Activated T-cell treated with anti-CD3 and anti-CD28 coated beads, Interleukin-2, amount 50 U/mL, for 1 hour (primary cell): Measurements from ENCODE around the gene KRT3.

Experiments used
- DNase-seq: peaks from one replicate; pipeline ENCODE4 v3.0.0-alpha.2; 2020

Gene KRT3

DNA sequence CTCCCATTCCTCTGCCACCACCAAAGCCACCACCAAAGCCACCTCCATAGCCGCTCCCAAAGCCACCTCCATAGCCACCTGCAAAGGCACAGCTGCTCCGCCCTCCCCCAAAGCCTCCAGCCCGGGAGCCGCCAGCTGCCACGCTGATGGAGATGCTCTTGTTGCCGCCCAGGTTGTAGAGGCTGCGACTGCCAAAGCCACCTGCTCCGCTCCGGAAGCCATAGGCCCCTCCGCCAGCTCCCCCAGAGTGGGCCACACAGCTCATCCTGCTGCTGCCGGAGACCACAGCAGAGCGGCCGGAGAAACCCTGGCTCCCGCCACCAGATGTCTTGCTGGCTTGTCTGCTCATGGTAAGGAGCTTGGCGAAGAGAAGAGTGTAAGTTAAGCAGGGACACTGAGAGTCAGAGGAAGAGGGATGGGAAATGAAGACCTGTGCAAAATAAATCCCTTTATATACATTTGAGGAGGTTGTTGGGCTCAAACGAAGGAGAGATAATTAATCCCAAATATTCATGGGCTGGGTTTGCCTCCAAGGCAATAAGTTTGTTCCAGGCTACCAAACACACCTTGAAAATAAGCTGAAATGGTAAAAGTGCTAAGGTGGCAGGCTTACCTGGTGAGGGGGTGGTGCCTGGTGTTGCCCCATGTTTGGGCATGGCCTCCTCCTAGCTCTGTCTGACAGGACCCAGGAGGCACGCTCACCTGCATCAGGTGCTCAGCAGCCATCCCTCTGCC is at the start of gene KRT3:
TSS of gene KRT3 (minus strand) at position 424 of the 735 bp plus-strand sequence. CDS start at position 349, 75 bp downstream.
- DNase-seq = no peak

DNA sequence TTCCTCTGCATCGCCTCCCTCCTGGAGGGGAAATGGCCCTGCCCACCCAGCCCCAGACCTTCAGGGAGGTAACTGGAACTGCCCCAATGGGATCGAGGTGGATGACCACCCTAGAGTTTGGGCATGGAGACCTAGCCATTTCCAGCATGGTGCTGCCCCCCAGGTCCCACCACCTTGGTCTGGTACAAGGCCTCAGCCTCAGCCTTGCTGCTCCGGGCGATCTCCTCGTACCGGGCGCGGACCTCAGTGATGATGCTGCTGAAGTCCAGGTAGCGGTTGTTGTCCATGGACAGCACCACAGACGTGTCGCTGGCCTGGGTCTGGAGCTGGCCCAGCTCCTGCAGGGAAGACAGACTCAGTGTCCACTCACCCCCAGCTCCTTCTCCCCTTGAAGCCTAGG is 48.5 kb upstream of the KRT3 start:
- no peak for DNase-seq

DNA sequence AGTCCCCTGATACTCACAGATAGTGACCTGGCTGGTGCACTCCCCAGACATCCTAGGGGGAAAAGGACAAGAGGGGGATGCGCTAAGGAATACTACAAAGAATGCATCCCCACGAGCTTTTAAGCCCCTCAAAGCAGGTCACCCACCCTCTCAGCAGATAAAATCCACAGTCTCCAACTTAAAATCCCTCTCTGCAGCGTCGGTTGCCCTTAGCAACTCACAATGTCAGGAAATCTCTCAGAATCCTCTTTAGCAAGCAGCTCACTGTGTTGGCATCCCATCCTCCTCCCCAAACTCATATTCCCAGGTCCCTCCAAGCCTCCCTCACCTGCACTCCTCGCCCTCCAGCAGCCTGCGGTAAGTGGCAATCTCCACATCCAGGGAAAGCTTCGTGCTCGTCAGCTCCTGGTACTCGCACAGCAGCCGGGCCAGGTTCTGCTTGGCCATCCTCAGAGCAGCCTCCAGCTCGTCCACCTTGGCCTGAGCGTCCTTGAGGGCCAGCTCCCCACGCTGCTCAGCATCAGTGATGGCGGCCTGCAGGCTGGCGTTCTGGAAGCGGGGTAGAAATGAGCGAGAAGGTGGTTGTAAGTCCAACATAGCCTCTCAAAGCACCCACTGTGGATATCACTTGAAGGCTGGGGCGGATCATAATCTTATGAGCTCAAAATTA is 43.7 kb upstream of the KRT3 start:
- no peak for DNase-seq

DNA sequence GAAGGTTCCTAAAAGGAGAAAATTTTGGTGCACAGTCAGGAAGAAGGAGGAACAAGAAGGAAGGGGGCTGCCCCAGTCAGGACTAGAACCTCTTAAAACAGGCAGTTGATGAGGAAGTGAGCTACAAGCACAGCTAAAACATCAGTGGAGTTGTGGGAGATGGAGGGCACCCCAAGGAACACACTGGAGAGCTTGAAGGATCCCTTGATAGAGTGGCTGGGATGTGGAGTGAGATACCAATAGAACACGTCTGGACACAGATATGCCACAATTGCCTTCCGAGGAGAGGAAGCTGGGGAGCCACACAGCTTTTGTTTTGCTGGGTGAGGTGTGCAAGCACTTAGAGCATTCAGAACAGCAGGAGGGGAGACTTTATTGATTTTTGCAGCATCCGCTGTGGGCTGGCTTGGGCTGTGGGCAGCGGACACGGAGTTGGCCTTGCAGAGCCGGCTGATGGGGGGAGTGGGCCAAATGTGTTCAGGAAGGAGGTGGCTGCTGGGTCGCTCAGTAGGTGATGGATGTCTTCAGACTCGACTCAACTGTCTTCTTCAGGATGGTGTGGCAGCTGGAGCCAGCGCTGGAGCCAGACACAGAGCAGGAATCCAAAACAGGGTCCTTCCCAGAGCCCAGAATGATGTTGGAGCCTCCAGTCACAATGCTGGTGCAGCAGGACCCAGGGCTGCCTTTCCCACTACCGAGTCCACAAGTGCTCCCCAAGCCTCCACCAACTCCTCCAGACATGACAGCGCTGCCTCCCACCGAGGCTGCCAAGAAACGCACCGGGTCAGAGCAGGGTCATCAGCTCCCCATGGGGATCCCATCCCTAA is 42.9 kb upstream of the KRT3 start:
- DNase-seq = no peak

DNA sequence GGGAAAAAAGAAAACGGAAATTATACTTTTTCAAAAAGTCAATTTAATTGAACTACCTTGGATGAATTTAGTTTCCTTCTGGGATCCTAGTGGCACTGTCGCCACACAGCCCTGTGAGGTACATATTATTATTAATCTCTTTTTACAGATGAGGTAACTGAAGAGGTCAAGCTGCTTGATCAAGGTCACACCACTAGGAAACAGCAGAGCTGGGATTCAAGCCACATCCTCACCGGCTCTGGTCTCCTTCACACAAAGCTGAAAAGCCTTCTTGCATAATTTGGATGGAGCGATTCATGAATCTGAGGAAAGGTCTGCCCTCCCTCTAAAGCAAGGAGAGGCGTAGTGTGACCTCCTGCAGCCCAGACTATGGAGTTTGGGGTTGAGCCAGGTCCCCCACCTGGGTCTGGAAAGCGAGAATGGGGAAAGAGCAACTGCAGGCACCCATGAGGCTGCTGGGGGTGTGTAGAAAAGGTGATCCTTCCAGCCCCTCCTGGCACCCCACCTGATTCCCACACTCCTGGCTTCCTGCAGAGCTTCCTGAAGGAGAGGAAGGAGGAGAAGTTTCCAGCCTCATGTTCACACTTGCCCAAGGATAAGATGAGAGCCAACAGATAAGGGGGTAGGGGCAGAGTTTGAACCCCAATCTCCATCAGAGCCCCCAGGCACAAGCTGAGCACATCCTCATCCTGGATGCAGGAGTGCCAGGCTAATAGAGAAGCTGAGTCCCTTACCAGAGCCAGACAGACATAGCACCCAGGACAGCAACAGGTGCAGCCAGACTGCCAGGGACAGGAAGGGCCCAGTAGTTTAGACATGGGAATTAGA is 42.1 kb upstream of the KRT3 start:
- DNase-seq = no peak

DNA sequence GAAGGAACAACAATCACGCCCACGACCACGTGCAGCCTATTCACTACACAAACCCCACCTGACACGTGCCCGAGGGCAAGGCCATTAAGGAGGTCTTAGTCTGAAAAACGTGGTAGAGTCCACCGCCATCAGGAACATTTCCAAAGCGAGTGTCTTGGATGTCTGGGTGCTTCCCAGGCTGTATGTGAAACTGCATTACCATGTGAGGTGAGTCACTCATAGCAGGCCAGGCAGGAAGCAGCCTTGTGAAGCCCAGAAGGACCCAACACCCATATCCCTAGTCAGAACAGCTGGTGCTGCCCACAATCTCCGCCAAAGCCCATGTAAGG is 41.5 kb upstream of the KRT3 start:
- no peak for DNase-seq

DNA sequence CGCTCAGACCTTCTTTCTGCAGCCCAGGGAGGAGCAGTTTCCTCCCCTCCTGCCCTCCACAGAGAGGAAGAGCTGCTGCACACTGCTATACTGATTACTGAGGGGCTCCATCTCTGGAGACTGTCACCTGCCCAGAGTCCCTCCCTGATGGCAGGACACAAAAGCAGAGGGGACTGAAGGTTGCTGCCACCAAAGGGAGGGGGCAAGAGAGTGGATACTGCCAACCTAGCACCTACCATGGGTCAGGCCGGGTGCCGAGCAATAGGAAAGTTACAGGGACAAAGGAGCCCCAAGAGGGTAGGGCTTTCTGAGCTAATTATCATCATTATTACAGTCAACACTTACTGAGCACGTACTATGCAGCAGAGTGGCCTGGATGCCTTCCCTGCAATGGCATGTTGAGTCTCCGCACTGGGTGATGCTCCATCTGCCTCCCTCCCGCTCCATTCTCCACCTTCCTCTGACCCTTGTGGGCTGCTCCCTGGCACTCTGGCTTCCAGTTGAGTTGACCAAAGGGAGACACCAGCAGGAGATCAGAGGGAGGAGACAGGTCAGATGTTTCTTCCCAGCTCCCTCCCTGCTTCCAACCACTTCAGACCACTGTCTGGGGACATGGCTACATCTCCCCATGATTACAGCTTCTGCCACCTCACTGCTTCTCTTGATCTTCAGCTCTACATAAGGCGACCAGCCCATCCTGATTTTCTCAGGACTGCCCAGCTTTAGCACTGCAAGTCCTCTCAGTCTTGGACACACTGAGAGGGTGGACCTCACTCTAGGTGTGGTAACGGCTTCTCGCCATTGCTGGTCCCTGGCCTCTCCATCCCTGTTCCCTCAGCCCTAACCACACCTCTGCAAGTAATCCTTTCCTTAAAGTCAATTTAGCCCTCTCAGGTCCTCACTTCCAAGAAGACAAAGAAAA is 40.8 kb upstream of the KRT3 start:
- DNase-seq = no peak

DNA sequence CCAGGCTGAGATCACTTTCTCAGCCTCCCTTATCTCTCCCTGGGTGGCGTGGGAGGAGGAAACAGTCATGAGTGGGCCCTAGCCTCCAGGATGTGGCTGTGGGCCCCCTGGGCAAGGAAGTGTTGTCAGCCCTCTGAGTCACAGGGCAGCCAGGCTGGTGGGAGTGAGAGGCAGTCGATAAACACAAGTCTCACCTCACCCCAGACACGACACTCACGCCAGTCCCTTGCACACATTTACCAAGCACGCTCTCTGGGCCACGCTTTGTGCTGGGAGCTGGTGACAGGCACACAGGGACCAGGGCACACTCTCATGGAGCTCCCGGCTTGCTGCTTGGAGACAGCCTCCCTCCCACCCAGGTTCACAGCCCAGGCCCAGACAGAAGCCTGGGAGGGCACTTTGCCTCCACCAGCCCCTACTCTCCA is 40.1 kb upstream of the KRT3 start:
- peak; percentile 40 for DNase-seq

DNA sequence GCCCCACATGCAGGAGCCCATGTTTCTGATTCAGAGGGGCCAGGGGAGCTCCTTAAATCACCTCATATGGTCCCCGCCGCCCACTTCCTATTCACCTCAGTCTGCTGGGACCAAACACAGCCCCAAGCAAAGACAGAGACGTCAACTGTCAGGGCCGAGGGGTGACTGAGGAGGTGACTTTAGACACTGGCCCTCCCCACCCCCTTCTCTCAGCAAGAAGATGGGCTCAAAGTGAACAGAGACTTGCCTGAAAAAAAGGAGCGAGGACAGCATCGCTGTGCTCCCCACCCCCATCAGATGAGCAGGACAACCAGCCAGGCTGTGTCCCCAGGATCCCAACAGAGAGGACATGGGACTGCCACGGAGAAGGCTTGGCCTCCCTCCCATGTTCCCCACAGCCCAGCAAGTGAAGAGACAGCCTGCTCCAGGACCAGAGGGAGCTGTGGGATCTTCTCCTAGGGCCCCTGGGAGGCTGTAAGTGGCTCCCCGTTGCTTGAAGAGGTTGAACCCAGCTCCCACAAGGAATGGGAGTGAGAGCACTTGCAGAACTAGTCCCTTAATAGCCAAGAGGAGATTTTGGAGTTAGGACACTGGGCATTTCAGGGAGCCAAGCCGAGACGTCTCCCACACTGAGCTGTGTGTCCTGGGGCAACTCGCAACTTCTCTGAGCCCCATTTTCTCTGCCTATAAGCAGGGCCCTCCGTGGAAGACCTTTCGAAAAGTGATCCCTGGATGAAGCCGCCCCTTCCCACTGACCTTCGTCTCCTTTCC is 39.5 kb upstream of the KRT3 start:
- DNase-seq = no peak

DNA sequence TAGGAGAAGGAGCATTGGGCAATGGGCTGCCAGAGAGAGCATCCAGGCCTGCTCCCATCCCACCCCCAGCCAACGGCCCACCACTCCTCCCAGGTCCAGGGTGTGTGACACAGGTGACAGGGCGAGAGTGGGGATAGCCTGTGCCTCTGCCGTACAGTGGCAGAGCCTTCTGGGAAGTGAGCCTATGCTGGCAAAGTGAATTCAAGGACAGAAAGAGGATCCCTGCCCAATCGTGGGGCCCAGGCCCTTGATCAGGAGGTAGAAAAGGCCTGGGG is 38.7 kb upstream of the KRT3 start:
- no peak for DNase-seq

DNA sequence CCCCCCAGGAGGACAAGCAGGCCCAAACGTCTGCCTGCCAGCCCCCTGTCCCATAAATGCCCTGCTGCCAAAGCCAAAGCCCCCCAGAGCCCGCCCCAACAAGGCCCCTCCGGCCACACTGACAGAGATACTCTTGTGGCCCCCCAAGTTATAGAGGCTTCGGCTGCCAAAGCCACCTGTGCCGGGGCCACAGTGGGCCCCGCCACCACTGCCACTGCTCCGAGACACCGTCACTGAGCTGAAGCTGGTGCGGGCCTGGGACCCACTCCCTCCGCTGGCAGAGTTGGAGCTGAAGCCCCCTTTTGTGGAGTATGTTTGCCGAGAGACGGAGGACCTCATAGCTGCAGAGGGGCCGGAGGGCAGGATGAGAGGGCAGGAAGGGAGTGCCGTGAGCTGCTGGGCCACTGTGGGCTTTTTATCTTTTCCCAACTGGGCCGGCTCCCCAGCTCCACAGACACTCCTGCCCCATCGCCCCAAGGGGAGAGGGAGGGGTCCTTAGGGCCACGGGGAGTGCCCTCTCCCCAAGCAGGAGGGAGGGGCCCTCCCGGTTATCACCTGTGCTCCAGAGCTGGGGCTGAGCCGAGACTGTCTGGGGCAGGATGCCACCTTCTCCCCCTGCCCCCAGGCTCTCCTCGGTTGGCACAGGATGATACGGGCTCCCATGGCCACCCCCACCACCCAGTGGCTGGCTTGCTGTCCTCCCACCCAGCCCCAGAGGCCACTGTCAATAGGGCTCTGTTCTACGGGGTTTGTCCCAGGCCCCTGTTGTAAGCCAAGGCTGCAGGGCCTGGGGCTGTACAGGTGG is 38.2 kb upstream of the KRT3 start, which contains the start of gene KRT79:
TSS of gene KRT79 (minus strand) at position 390 of the 805 bp plus-strand sequence. CDS start at position 339, 51 bp downstream.
- DNase-seq = no peak

DNA sequence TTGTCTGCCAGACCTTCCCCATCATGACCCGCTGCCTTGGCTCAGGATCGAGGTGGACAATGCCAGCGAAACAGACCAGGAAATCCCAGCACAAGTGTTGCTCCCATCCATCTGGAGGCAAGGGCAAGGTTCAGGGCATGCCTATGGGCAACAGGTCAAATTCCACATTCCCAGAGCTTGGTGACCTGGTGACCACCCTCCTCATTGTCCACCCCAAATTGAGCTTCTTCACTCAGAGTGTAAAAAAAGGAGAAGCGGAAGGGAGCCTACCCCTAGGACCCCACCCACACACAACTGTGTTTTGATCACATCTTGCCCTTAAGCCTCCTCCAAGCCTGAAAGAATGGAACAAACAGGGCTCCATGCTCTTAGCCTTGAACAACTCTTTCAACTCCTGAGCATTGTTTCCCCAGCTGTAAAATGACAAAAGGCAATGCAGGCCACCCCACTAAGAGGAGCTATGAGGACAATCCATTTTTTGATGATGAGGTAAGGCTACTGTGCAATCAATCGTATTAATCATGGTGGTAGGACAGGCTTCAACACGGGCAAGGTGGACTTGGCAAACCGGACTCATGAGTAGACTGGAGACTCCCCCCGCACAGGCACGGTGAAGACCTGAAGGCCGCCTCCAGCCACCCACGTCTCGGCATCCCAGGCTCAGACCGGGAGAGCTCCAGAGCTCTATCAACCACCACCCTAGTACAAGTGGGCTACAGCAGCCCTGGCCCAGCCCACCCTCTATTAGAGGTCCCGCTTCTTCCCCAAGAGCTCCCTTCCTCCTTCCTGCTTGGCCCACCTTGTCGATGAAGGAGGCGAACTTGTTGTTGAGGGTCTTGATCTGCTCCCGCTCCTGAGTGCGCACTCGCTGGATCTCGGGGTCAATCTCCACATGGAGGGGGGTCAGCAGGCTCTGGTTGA is 37.3 kb upstream of the KRT3 start:
- no peak for DNase-seq

DNA sequence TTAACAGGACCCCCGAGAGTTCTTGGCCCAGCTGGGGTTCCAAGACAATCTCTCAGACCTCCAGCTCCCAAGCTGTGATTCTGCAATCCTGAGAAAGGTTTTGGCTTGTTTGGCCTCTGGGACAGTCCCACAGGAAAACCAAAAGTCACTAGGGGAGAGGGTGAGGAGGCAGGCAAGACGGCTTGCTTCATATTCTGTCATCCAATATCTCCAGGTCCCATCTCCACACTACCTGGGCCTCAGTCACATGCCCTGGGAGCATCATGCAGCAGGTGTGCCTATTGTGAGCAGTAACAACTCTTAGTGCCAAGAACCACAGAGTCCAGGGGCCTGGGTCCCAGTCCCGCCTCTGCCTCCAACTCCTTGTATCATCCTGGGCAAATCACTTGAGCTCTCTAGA is 36.5 kb upstream of the KRT3 start:
- no peak for DNase-seq

DNA sequence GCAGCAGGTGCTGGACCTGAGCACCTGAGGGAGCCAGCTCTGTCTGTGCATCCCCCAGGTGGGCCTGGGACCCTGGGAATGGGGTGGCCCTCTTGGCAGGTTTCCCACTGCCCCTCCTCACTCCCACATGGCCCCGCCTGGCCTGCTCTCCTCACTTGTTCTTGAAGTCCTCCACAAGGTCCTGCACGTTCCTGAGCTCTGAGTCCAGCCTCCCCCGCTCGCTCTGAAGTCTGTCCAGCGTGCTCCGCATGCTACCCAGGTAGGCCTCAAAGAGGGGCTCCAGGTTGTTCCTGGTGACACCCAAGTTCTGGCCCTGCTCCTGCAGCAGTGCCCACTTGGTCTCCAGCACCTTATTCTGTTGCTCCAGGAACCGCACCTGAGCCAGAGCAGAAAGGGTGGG is 35.3 kb upstream of the KRT3 start:
- no peak for DNase-seq

DNA sequence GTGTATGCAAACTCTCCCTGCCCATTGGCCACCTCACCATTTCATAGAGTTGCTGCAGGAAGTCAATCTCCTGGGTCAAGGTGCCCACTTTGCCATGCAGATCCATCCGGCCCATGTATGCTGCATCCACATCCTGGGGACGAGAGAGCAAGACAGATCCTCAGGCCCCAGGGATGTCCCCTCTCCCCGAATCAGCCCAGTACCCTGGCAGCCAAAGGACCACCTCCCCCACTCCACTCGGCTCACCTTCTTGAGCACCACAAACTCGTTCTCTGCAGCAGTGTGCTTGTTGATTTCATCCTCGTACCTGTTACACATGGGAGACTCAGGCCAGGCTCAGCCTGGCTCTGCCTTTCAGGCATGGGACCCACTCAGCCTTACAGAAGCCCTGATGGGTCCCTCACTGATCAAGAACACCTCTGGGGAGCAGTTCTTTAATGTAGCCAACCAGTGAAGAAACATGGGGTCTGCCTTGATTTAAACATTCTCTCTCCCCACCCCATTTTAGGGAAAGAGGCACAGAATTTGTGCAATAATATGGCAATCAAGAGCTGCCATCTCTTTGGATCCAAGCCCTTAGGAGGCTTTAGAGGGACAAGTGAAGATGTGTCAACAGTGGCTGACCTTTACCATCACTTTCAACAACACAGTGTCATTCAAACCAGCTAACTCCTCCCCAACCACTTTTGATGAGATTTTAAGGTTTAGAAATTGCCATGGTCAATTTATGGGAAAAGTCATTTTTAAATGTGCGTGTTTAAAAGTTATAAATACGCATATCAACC is 34.3 kb upstream of the KRT3 start:
- DNase-seq = no peak

DNA sequence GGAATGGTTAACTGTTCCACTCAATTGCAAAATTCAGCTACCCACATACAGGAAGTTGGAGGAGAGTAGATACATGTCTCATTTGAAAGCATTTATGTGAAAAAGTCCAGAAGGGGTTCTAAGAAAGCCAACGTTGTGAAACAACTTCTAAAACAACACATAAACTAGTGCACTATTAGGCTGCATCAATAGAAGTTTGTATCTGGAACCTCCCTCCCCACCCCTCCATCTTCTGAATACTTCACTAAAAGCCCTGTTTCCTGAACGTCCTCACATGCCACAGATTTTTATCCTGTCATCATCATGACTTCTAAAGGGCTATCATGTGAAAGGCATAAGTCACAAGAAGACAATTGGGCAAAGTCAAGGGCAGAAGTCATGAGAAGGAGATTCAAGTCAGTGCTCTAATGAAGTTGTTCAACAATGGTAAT is 32.7 kb upstream of the KRT3 start:
- no peak for DNase-seq

DNA sequence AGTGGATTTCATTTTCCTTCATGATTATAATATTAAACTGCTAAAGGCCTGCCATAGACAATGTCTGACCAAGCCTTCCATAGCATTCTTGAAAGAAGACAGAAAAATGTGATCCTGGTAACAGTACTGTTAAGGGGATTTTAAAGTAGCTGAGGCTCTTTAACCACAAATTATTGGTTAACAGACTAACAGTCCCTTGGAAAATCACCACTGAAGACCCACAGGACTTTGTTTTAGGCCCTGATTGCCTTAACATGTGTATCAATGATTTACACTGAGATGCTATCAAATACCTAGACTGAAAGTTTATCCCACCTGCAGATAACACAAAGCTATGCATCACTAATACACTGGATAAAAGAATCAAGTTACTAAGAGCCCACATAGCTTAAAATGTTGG is 32.2 kb upstream of the KRT3 start:
- DNase-seq = no peak

DNA sequence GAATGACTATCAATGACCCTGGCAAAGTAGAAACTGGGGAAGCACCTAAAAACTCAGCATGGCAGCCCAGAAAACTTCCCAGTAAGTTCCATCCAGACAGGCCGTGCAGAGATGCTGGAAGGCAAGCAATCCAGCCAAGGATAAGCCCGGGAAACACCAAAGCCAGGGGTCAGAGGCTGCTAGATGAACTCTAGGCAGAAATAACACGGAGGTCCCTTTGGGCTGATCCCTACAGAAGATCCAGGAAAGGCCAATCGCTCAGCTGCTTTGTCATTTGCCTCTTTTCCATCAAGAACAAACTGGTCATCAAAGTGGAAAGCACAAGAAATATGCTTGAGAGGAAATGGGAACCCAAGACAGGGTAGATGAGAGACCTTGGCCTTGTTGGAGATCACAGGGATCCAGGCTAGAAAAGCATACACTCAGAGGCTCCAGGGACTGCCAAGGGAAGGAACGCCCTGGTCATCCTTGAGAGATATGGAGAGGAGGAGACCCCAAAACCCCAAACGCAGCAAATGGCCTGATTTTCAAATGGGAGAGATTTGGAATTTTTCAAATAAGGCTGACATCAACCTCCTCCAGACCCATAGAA is 31.7 kb upstream of the KRT3 start:
- DNase-seq = no peak
